HEK293T (cell line): ENCODE results near the gene TRIM38.

Experiments used
- ARNT ChIP-seq: fragments of 450-650 bp; IDR thresholded peaks from 2 replicates; pipeline ENCODE4 v1.6.1; 2017; ENCODE audit warnings: mild to moderate bottlenecking
- BHLHE40 ChIP-seq: fragments of 450-650 bp; IDR thresholded peaks from 2 replicates; pipeline ENCODE4 v1.6.1; 2016; ENCODE audit warnings: mild to moderate bottlenecking, moderate library complexity, borderline replicate concordance
- CTBP1 ChIP-seq: fragments of 450-650 bp; IDR thresholded peaks from 2 replicates; pipeline ENCODE4 v1.6.1; 2016; ENCODE audit warnings: borderline replicate concordance
- ELF4 ChIP-seq: fragments of 450-650 bp; IDR thresholded peaks from 2 replicates; pipeline ENCODE4 v1.6.1; 2017; ENCODE audit warnings: antibody characterized with exemption
- FOXA1 ChIP-seq: fragments of 450-650 bp; IDR thresholded peaks from 2 replicates; pipeline ENCODE4 v1.6.1; 2016; ENCODE audit warnings: mild to moderate bottlenecking
- FOXM1 ChIP-seq: fragments of 450-650 bp; IDR thresholded peaks from 2 replicates; pipeline ENCODE4 v1.6.1; 2017; ENCODE audit warnings: mild to moderate bottlenecking, borderline replicate concordance
- HDGF ChIP-seq: fragments of 450-650 bp; IDR thresholded peaks from 2 replicates; pipeline ENCODE4 v1.6.1; 2017; ENCODE audit warnings: antibody characterized with exemption, borderline replicate concordance
- LEF1 ChIP-seq: fragments of 450-650 bp; IDR thresholded peaks from 2 replicates; pipeline ENCODE4 v1.6.1; 2017; ENCODE audit warnings: mild to moderate bottlenecking, borderline replicate concordance
- NFRKB ChIP-seq: fragments of 450-650 bp; IDR thresholded peaks from 2 replicates; pipeline ENCODE4 v1.6.1; 2016; ENCODE audit warnings: mild to moderate bottlenecking, moderate library complexity
- PKNOX1 ChIP-seq: fragments of 450-650 bp; IDR thresholded peaks from 2 replicates; pipeline ENCODE4 v1.6.1; 2016
- SP1 ChIP-seq: fragments of 450-650 bp; IDR thresholded peaks from 2 replicates; pipeline ENCODE4 v1.6.1; 2017
- SUZ12 ChIP-seq: fragments of 450-650 bp; IDR thresholded peaks from 2 replicates; pipeline ENCODE4 v1.6.1; 2016; ENCODE audit warnings: mild to moderate bottlenecking
- TARDBP ChIP-seq: fragments of 450-650 bp; IDR thresholded peaks from 2 replicates; pipeline ENCODE4 v1.6.1; 2016
- ZNF384 ChIP-seq: fragments of 450-650 bp; IDR thresholded peaks from 2 replicates; pipeline ENCODE4 v1.6.1; 2016

GRCh38 chr6:25965058-25965457 is 2.5 kb downstream of the TRIM38 start:
- no peak for TF ChIP-seq FOXM1
- TF ChIP-seq BHLHE40, result no peak
- no peak for TF ChIP-seq ZNF384
- TF ChIP-seq SP1, result no peak
- no peak for TF ChIP-seq ARNT
- no peak for TF ChIP-seq SUZ12
- TF ChIP-seq HDGF, result no peak
- TF ChIP-seq LEF1, result no peak
- TF ChIP-seq ELF4, result no peak
- no peak for TF ChIP-seq TARDBP
- no peak for TF ChIP-seq FOXA1
- TF ChIP-seq NFRKB, result no peak
- no peak for TF ChIP-seq CTBP1
- no peak for TF ChIP-seq PKNOX1
